HL-60 (cell line): ENCODE data around the gene KDM4F.
"Not testable (repeated sequence)": the region's sequence is repeated elsewhere in the genome, so short reads cannot be mapped to it uniquely, and the experiment has no call there.

Experiments used
- DNase-seq, 2 experiments: peaks; one replicate each; pipeline ENCODE4 v3.0.0-alpha.2; 2010 to 2020; ENCODE audit warnings: low read depth in 1 of 2, low spot score in 1 of 2
- H3K27ac ChIP-seq: fragments of 250-450 bp; sonication (Bioruptor Pico); replicated peaks from 2 replicates; pipeline ENCODE4 v1.5.1; 2020; ENCODE audit warnings: mild to moderate bottlenecking, moderate library complexity
- H3K27me3 ChIP-seq: fragments of 250-450 bp; sonication (Bioruptor Pico); 2 replicates; pipeline ENCODE4 v1.5.1; 2021; ENCODE audit warnings: mild to moderate bottlenecking, moderate library complexity; ENCODE audit not compliant: insufficient read depth, poor library complexity, severe bottlenecking
- H3K4me3 ChIP-seq: replicated peaks from 2 replicates; pipeline ENCODE4 v1.5.1; 2011; ENCODE audit warnings: mild to moderate bottlenecking, control low read depth, low read length; ENCODE audit not compliant: insufficient read depth
- CTCF ChIP-seq: IDR thresholded peaks from one replicate; pipeline ENCODE4 v1.5.1; 2011; ENCODE audit warnings: low read length, control low read depth, inconsistent platforms; ENCODE audit not compliant: insufficient read depth
- GABPA ChIP-seq: IDR thresholded peaks from 2 replicates; pipeline ENCODE4 v1.6.1; 2012; ENCODE audit warnings: low read depth
- POLR2AphosphoS5 ChIP-seq: IDR thresholded peaks from 2 replicates; pipeline ENCODE4 v1.6.1; 2012; ENCODE audit warnings: low read depth
- REST ChIP-seq: IDR thresholded peaks from 2 replicates; pipeline ENCODE4 v1.6.1; 2012; ENCODE audit warnings: low read depth; ENCODE audit not compliant: insufficient replicate concordance
- SPI1 ChIP-seq: IDR thresholded peaks from 2 replicates; pipeline ENCODE4 v1.6.1; 2012; ENCODE audit warnings: low read depth, mild to moderate bottlenecking, borderline replicate concordance

The KDM4F gene

GRCh38 chr11:95028357-95028756, 20.9 kb upstream of the KDM4F start:
- no peak for DNase-seq
- Histone ChIP-seq H3K27ac (no peak overlapping the region), H3K27me3 (no peaks in the 10 kb centered on the region), H3K4me3 (no peak overlapping the region)
- no peak for TF ChIP-seq SPI1
- TF ChIP-seq REST = no peak

- peaks cover 7% of the 10 kb centered on the region for H3K27me3 ChIP-seq
- H3K27ac ChIP-seq = no peak overlapping the region
- no peak for DNase-seq
- no peak for TF ChIP-seq SPI1
- no peak overlapping the region for H3K4me3 ChIP-seq
Observed at GRCh38 chr11:95033051-95033450, 16.2 kb upstream of the KDM4F start.

- H3K27ac ChIP-seq = no peak overlapping the region
- DNase-seq = no peak
- H3K4me3 ChIP-seq = no peak overlapping the region
- peaks cover 7% of the 10 kb centered on the region for H3K27me3 ChIP-seq
- no peak for TF ChIP-seq SPI1
- no peak for TF ChIP-seq CTCF
- TF ChIP-seq GABPA = no peak
- no peak for TF ChIP-seq REST
- no peak for TF ChIP-seq POLR2AphosphoS5
Observed at GRCh38 chr11:95035316-95035715, 13.9 kb upstream of the KDM4F start.

GRCh38 chr11:95037356-95038035, 11.7 kb upstream of the KDM4F start:
- H3K27ac ChIP-seq, H3K27me3 ChIP-seq, H3K4me3 ChIP-seq, DNase-seq: not testable (repeated sequence)

GRCh38 chr11:95042239-95042638, 7.0 kb upstream of the KDM4F start:
- H3K27ac ChIP-seq = no peak overlapping the region
- H3K27me3 ChIP-seq = peaks cover 6% of the 10 kb centered on the region
- H3K4me3 ChIP-seq = no peak overlapping the region
- TF ChIP-seq REST = no peak
- no peak for TF ChIP-seq POLR2AphosphoS5
- TF ChIP-seq CTCF = no peak
- TF ChIP-seq SPI1 = no peak
- TF ChIP-seq GABPA = no peak
- no peak for DNase-seq
